ENCODE measurements around the gene NPIPB8. TPM values are rescaled to one million over a fixed set of nuclear protein-coding genes. Genes with fewer than 3 reads are reported as not detected.
A peak's percentile ranks its signal among the peaks of the same experiment; 100 is the strongest.

Gene NPIPB8
- total and polyA plus RNA-seq, 2 of the 13 experiments (the other 11 are each of a cell fraction or from before 2014, with no cell fraction given) = 0.49 to 2.3 TPM

DNA sequence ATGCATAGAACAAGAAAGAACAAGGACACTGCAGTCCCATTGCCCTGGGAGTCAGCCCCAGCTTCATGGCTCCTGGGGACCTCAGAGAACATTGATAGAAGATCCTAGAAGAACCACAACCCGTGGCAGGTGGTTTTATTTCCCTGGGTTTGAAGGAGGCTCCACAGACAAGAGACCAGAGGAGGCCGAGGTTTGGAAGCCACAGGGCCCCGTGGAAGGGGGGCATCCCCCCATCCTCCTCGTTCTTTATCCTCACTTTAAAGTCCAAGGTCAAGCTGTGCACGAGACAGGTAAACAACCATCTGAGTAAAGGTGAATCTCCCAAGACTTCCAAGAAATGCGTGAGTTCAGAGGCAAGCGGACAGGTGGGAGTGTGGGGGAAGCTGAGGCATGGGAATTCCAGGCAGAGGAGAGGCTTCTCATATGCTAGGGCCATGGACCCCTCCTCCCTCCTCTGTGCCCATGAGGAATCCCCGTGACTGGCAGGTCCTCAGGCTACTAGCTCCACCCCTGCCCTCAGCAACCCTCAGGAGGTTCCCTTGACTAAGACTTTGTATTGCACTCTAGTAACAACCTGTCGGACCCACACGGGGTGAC, 27.2 kb upstream of the NPIPB8 start (continued):
- TF ChIP-seq EEA1 (CRISPR knock-in tag; IDR thresholded peaks at IDR 0.05; ENCODE audit: borderline replicate concordance) (0 out of 2 replicates have a peak, but pooled peaks have one; percentile 30), RCOR2 (CRISPR knock-in tag; IDR thresholded peaks at IDR 0.05) (peak; percentile 15; the same call in 1 of the 2 replicates), KDM5B (CRISPR knock-in tag; IDR thresholded peaks at IDR 0.05; ENCODE audit: borderline replicate concordance) (peak; percentile 39; the same call in 1 of the 2 replicates), CREBL2 (CRISPR knock-in tag; IDR thresholded peaks at IDR 0.05; ENCODE audit: borderline replicate concordance) (peak; percentile 55; the same call in 1 of the 2 replicates), ZBTB7B (CRISPR knock-in tag; IDR thresholded peaks at IDR 0.05) (0 out of 2 replicates have a peak, but pooled peaks have one; percentile 8), SPEN (CRISPR knock-in tag; IDR thresholded peaks at IDR 0.05; ENCODE audit: low read depth) (peak; percentile 73; the same call in 1 of the 2 replicates), ZFP1 (CRISPR knock-in tag; IDR thresholded peaks at IDR 0.05) (0 out of 2 replicates have a peak, but pooled peaks have one; percentile 7), EP300 (IDR thresholded peaks at IDR 0.05; ENCODE audit: low read depth in 2 of 2, low read length in 2 of 2) (peak in 1 of 2 experiments; percentile 33; a peak in 1 of 4 replicates), EP300 (CRISPR knock-in tag; IDR thresholded peaks at IDR 0.05; ENCODE audit: borderline replicate concordance) (no peak; the same call in 1 of the 2 replicates), MXD4 (CRISPR knock-in tag; IDR thresholded peaks at IDR 0.05) (0 out of 2 replicates have a peak, but pooled peaks have one; percentile 39), FOXP1 (IDR thresholded peaks at IDR 0.05) (no peak), FOXP1 (CRISPR knock-in tag; IDR thresholded peaks at IDR 0.05) (peak; percentile 18; the same call in 1 of the 2 replicates), GATAD2A (CRISPR knock-in tag; IDR thresholded peaks at IDR 0.05) (peak; percentile 54; the same call in 1 of the 2 replicates), ZNF274 (CRISPR knock-in tag; IDR thresholded peaks at IDR 0.05) (peak; percentile 81; the same call in 1 of the 2 replicates), ZNF567 (CRISPR knock-in tag; IDR thresholded peaks at IDR 0.05; ENCODE audit: borderline replicate concordance) (no peak), HNF4G (IDR thresholded peaks at IDR 0.05; ENCODE audit: borderline replicate concordance, low read depth, low read length) (peak; percentile 34; the same call in 1 of the 2 replicates), HNF4G (CRISPR knock-in tag; IDR thresholded peaks at IDR 0.05; ENCODE audit: borderline replicate concordance, low read depth) (no peak), GATA4 (IDR thresholded peaks at IDR 0.05; ENCODE audit: borderline replicate concordance, low read depth) (no peak)
- TF ChIP-seq, protein P1, sequence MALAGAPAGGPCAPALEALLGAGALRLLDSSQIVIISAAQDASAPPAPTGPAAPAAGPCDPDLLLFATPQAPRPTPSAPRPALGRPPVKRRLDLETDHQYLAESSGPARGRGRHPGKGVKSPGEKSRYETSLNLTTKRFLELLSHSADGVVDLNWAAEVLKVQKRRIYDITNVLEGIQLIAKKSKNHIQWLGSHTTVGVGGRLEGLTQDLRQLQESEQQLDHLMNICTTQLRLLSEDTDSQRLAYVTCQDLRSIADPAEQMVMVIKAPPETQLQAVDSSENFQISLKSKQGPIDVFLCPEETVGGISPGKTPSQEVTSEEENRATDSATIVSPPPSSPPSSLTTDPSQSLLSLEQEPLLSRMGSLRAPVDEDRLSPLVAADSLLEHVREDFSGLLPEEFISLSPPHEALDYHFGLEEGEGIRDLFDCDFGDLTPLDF (CRISPR knock-in tag; IDR thresholded peaks at IDR 0.05) = no peak
- TF ChIP-seq, protein P2, sequence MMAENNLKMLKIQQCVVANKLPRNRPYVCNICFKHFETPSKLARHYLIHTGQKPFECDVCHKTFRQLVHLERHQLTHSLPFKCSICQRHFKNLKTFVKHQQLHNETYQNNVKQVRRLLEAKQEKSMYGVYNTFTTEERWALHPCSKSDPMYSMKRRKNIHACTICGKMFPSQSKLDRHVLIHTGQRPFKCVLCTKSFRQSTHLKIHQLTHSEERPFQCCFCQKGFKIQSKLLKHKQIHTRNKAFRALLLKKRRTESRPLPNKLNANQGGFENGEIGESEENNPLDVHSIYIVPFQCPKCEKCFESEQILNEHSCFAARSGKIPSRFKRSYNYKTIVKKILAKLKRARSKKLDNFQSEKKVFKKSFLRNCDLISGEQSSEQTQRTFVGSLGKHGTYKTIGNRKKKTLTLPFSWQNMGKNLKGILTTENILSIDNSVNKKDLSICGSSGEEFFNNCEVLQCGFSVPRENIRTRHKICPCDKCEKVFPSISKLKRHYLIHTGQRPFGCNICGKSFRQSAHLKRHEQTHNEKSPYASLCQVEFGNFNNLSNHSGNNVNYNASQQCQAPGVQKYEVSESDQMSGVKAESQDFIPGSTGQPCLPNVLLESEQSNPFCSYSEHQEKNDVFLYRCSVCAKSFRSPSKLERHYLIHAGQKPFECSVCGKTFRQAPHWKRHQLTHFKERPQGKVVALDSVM (CRISPR knock-in tag; IDR thresholded peaks at IDR 0.05) = 0 out of 2 replicates have a peak, but pooled peaks have one; percentile 25
- TF ChIP-seq, protein P3, sequence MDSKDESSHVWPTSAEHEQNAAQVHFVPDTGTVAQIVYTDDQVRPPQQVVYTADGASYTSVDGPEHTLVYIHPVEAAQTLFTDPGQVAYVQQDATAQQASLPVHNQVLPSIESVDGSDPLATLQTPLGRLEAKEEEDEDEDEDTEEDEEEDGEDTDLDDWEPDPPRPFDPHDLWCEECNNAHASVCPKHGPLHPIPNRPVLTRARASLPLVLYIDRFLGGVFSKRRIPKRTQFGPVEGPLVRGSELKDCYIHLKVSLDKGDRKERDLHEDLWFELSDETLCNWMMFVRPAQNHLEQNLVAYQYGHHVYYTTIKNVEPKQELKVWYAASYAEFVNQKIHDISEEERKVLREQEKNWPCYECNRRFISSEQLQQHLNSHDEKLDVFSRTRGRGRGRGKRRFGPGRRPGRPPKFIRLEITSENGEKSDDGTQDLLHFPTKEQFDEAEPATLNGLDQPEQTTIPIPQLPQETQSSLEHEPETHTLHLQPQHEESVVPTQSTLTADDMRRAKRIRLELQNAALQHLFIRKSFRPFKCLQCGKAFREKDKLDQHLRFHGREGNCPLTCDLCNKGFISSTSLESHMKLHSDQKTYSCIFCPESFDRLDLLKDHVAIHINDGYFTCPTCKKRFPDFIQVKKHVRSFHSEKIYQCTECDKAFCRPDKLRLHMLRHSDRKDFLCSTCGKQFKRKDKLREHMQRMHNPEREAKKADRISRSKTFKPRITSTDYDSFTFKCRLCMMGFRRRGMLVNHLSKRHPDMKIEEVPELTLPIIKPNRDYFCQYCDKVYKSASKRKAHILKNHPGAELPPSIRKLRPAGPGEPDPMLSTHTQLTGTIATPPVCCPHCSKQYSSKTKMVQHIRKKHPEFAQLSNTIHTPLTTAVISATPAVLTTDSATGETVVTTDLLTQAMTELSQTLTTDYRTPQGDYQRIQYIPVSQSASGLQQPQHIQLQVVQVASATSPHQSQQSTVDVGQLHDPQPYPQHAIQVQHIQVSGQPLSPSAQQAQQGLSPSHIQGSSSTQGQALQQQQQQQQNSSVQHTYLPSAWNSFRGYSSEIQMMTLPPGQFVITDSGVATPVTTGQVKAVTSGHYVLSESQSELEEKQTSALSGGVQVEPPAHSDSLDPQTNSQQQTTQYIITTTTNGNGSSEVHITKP (CRISPR knock-in tag; IDR thresholded peaks at IDR 0.05; ENCODE audit: low read depth) = peak; percentile 31; the same call in 1 of the 2 replicates
- TF ChIP-seq, protein P4, sequence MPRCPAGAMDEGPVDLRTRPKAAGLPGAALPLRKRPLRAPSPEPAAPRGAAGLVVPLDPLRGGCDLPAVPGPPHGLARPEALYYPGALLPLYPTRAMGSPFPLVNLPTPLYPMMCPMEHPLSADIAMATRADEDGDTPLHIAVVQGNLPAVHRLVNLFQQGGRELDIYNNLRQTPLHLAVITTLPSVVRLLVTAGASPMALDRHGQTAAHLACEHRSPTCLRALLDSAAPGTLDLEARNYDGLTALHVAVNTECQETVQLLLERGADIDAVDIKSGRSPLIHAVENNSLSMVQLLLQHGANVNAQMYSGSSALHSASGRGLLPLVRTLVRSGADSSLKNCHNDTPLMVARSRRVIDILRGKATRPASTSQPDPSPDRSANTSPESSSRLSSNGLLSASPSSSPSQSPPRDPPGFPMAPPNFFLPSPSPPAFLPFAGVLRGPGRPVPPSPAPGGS (CRISPR knock-in tag; IDR thresholded peaks at IDR 0.05) = peak; percentile 75; the same call in 1 of the 2 replicates

Data from HepG2 (cell line).